H1 (cell line): ENCODE results near the gene GFY. TPM values are rescaled to one million over a fixed set of nuclear protein-coding genes. Genes with fewer than 3 reads are reported as not detected.

Experiments
- CTCF ChIP-seq, 3 experiments: IDR thresholded peaks; 1 replicate in 2 of 3; 2 replicates in 1 of 3; pipeline versions ENCODE4 v1.5.1 to v1.6.1; 2011; ENCODE audit warnings: low read length in 3 of 3, mild to moderate bottlenecking in 3 of 3, inconsistent platforms in 2 of 3, low read depth in 1 of 3, moderate library complexity in 1 of 3; ENCODE audit not compliant: insufficient read depth in 1 of 3; ENCODE audit errors: control extremely low read depth in 1 of 3
- EZH2 ChIP-seq: fragments of 200-600 bp; sonication (generic); IDR thresholded peaks from 2 replicates; pipeline ENCODE4 v1.7.1; 2012; ENCODE audit warnings: low read depth, mild to moderate bottlenecking, moderate library complexity, low read length, inconsistent platforms; ENCODE audit not compliant: severe bottlenecking
- SP4 ChIP-seq: IDR thresholded peaks from 2 replicates; pipeline ENCODE4 v1.6.1; 2012; ENCODE audit warnings: low read length, inconsistent platforms
- polyA plus RNA-seq, 7 experiments: library from polyadenylated mRNA; depleted of rRNA in 3 of 7; stranded (reverse) in 5 of 7; unstranded in 2 of 7; fragments of >200 nt in 5 of 7; fragments of 200-250 nt in 2 of 7; gene quantifications; 1 replicate in 5 of 7; 2 replicates in 1 of 7; 4 replicates in 1 of 7; pipeline versions ENCODE4 v1.2.1 to v1.2.3, GENCODE V29; 2011 to 2013; ENCODE audit warnings: missing spikeins in 2 of 7, mixed read lengths in 2 of 7
- total RNA-seq: library from RNA; stranded (reverse); fragmentation: NEBNext Ultra II Directional; extraction: Animal tissue kit (Norgen Biotek cat#: 25700); gene quantifications from 2 replicates; pipeline ENCODE4 v1.2.1, GENCODE V29; 2021

GFY gene
- total and polyA plus RNA-seq, 2 of the 8 experiments (the other 6 are each of a cell fraction or from before 2014, with no cell fraction given), result 0.68 to 0.93 TPM

GRCh38 chr19:49389406-49389805 is 35.8 kb upstream of the GFY start (continued):
- TF ChIP-seq EZH2, result no peak
- no peak for TF ChIP-seq CTCF (IDR thresholded peaks at IDR 0.05; ENCODE audit: control extremely low read depth in 1 of 3, insufficient read depth in 1 of 3, low read depth in 1 of 3, low read length in 3 of 3)
- TF ChIP-seq SP4, result no peak
